ENCODE measurements around the gene PHB1. TPM values are rescaled to one million over a fixed set of nuclear protein-coding genes. Genes with fewer than 3 reads are reported as not detected.

Gene PHB1
- total and polyA plus RNA-seq, 2 experiments from 2014 or later, result 194 to 211 TPM

- H3K27me3 ChIP-seq (ENCODE audit: insufficient read depth), result no peaks in the 10 kb centered on the region
- H3K9me3 Mint-ChIP-seq, result no peaks in the 10 kb centered on the region
- H3K36me3 ChIP-seq (ENCODE audit: insufficient read depth), result no peaks in the 10 kb centered on the region
- H3K79me2 ChIP-seq (replicated peaks; ENCODE audit: insufficient read depth), result no peaks in the 10 kb centered on the region
- H3K4me1 Mint-ChIP-seq, result peaks cover 13% of the 10 kb centered on the region
- no peak for TF ChIP-seq POLR2AphosphoS5 (IDR thresholded peaks at IDR 0.05; ENCODE audit: low read depth)
- TF ChIP-seq NANOG (IDR thresholded peaks at IDR 0.05; ENCODE audit: borderline replicate concordance), result no peak
- TF ChIP-seq STAT1 (IDR thresholded peaks at IDR 0.05; ENCODE audit: unreplicated experiment), result no peak
- TF ChIP-seq CREB1 (CRISPR knock-in tag; IDR thresholded peaks at IDR 0.05; ENCODE audit: low read depth), result no peak
- TF ChIP-seq EZH2phosphoT487 (IDR thresholded peaks at IDR 0.05; ENCODE audit: unreplicated experiment), result no peak
- no peak for TF ChIP-seq ZNF331 (CRISPR knock-in tag; IDR thresholded peaks at IDR 0.05; ENCODE audit: low read depth)
- no peak for TF ChIP-seq JUNB (IDR thresholded peaks at IDR 0.05; ENCODE audit: unreplicated experiment)
- TF ChIP-seq REST (IDR thresholded peaks at IDR 0.05; ENCODE audit: unreplicated experiment), result no peak
- no peak for TF ChIP-seq ZNF114 (CRISPR knock-in tag; IDR thresholded peaks at IDR 0.05)
- TF ChIP-seq EZH2 (IDR thresholded peaks at IDR 0.05; ENCODE audit: low read depth, unreplicated experiment), result no peak
- no peak for TF ChIP-seq CTCF (conservative IDR thresholded peaks at IDR 0.05; ENCODE audit: low read depth in 2 of 2)
- TF ChIP-seq ETS1 (IDR thresholded peaks at IDR 0.05), result no peak
- TF ChIP-seq ZNF462 (CRISPR knock-in tag; IDR thresholded peaks at IDR 0.05), result no peak
- H3K27me3 Mint-ChIP-seq (ENCODE audit: insufficient read depth, low read depth, poor library complexity), result peaks cover 13% of the 10 kb centered on the region
- H3K4me3 ChIP-seq, result no peak overlapping the region
- H3K36me3 Mint-ChIP-seq (ENCODE audit: low read depth), result no peaks in the 10 kb centered on the region
- ATAC-seq, result no peak
- peaks cover 13% of the 10 kb centered on the region; the same call in 1 of the 2 replicates for H3K4me1 ChIP-seq (ENCODE audit: insufficient read depth)
- no peaks in the 10 kb centered on the region for H3F3A ChIP-seq (replicated peaks; ENCODE audit: low read depth)
- no peak for DNase-seq (ENCODE audit: low spot score)
- H2AFZ ChIP-seq, result no peak overlapping the region
- no peak overlapping the region for H3K4me2 ChIP-seq
- no peaks in the 10 kb centered on the region for H4K20me1 ChIP-seq (replicated peaks; ENCODE audit: insufficient read depth)
- no peaks in the 10 kb centered on the region for H3K9me2 ChIP-seq (ENCODE audit: insufficient read depth)
- no peak overlapping the region for H3K27ac Mint-ChIP-seq
- H3K27ac ChIP-seq (ENCODE audit: low read depth), result no peak overlapping the region
- no peak overlapping the region for H3K4me3 Mint-ChIP-seq
Observed at GRCh38 chr17:49378311-49378710, 36.4 kb downstream of the PHB1 start.

Measured in GM23338 (cell line).